ENCODE data around the gene PSMD8.

Gene PSMD8

GRCh38 chr19:38391911-38392464 is 17.6 kb downstream of the PSMD8 start:
- peaks cover 4% of the 10 kb centered on the region for H3K36me3 ChIP-seq (ENCODE audit: control insufficient read depth, insufficient read depth, low read length)
- H3K9me3 ChIP-seq (ENCODE audit: control insufficient read depth, insufficient read depth, low read length): no peaks in the 10 kb centered on the region
- no peak overlapping the region for H3K4me3 ChIP-seq (ENCODE audit: low read depth, low read length)
- no peak overlapping the region for H3K9ac ChIP-seq (ENCODE audit: low read depth, low read length)
- H3K27me3 ChIP-seq (ENCODE audit: control insufficient read depth, insufficient read depth, low read length): peaks cover 19% of the 10 kb centered on the region
- peaks cover 16% of the 10 kb centered on the region for H3K4me1 ChIP-seq (ENCODE audit: control insufficient read depth, insufficient read depth, low read length)

GRCh38 chr19:38392707-38393308 is 18.4 kb downstream of the PSMD8 start:
- H3K27me3 ChIP-seq (ENCODE audit: control insufficient read depth, insufficient read depth, low read length): peaks cover 28% of the 10 kb centered on the region
- peaks cover 16% of the 10 kb centered on the region for H3K4me1 ChIP-seq (ENCODE audit: control insufficient read depth, insufficient read depth, low read length)
- H3K4me3 ChIP-seq (ENCODE audit: low read depth, low read length): no peak overlapping the region
- no peak overlapping the region for H3K9ac ChIP-seq (ENCODE audit: low read depth, low read length)
- no peaks in the 10 kb centered on the region for H3K9me3 ChIP-seq (ENCODE audit: control insufficient read depth, insufficient read depth, low read length)
- H3K36me3 ChIP-seq (ENCODE audit: control insufficient read depth, insufficient read depth, low read length): peaks cover 4% of the 10 kb centered on the region

GRCh38 chr19:38394488-38394887 is 20.1 kb downstream of the PSMD8 start:
- H3K27me3 ChIP-seq (ENCODE audit: control insufficient read depth, insufficient read depth, low read length): peaks cover 39% of the 10 kb centered on the region
- peak overlapping the region; percentile 28 for H3K4me3 ChIP-seq (ENCODE audit: low read depth, low read length)
- peaks cover 16% of the 10 kb centered on the region for H3K4me1 ChIP-seq (ENCODE audit: control insufficient read depth, insufficient read depth, low read length)
- peaks cover 4% of the 10 kb centered on the region for H3K36me3 ChIP-seq (ENCODE audit: control insufficient read depth, insufficient read depth, low read length)
- no peaks in the 10 kb centered on the region for H3K9me3 ChIP-seq (ENCODE audit: control insufficient read depth, insufficient read depth, low read length)
- H3K9ac ChIP-seq (ENCODE audit: low read depth, low read length): no peak overlapping the region

GRCh38 chr19:38395381-38396114 is 21.2 kb downstream of the PSMD8 start:
- Histone ChIP-seq H3K4me1 (ENCODE audit: control insufficient read depth, insufficient read depth, low read length) (peaks cover 12% of the 10 kb centered on the region), H3K4me3 (ENCODE audit: low read depth, low read length) (peak overlapping the region; percentile 32), H3K9ac (ENCODE audit: low read depth, low read length) (peak overlapping the region; percentile 47), H3K36me3 (ENCODE audit: control insufficient read depth, insufficient read depth, low read length) (peaks cover 4% of the 10 kb centered on the region), H3K27me3 (ENCODE audit: control insufficient read depth, insufficient read depth, low read length) (peaks cover 50% of the 10 kb centered on the region), H3K9me3 (ENCODE audit: control insufficient read depth, insufficient read depth, low read length) (no peaks in the 10 kb centered on the region)

- Histone ChIP-seq H3K27me3 (ENCODE audit: control insufficient read depth, insufficient read depth, low read length) (peaks cover 61% of the 10 kb centered on the region), H3K4me1 (ENCODE audit: control insufficient read depth, insufficient read depth, low read length) (peaks cover 6% of the 10 kb centered on the region), H3K36me3 (ENCODE audit: control insufficient read depth, insufficient read depth, low read length) (no peaks in the 10 kb centered on the region), H3K9ac (ENCODE audit: low read depth, low read length) (no peak overlapping the region), H3K4me3 (ENCODE audit: low read depth, low read length) (no peak overlapping the region), H3K9me3 (ENCODE audit: control insufficient read depth, insufficient read depth, low read length) (no peaks in the 10 kb centered on the region)
Measured at GRCh38 chr19:38399081-38399480, 24.7 kb downstream of the PSMD8 start.

- no peaks in the 10 kb centered on the region for H3K9me3 ChIP-seq (ENCODE audit: control insufficient read depth, insufficient read depth, low read length)
- H3K4me1 ChIP-seq (ENCODE audit: control insufficient read depth, insufficient read depth, low read length): peaks cover 3% of the 10 kb centered on the region
- no peak overlapping the region for H3K4me3 ChIP-seq (ENCODE audit: low read depth, low read length)
- H3K9ac ChIP-seq (ENCODE audit: low read depth, low read length): no peak overlapping the region
- H3K36me3 ChIP-seq (ENCODE audit: control insufficient read depth, insufficient read depth, low read length): peaks cover 2% of the 10 kb centered on the region
- H3K27me3 ChIP-seq (ENCODE audit: control insufficient read depth, insufficient read depth, low read length): peaks cover 61% of the 10 kb centered on the region
Measured at GRCh38 chr19:38399537-38399936, 25.2 kb downstream of the PSMD8 start.

- Histone ChIP-seq H3K4me3 (ENCODE audit: low read depth, low read length) (no peak overlapping the region), H3K27me3 (ENCODE audit: control insufficient read depth, insufficient read depth, low read length) (peaks cover 56% of the 10 kb centered on the region), H3K9ac (ENCODE audit: low read depth, low read length) (no peak overlapping the region), H3K4me1 (ENCODE audit: control insufficient read depth, insufficient read depth, low read length) (no peaks in the 10 kb centered on the region), H3K9me3 (ENCODE audit: control insufficient read depth, insufficient read depth, low read length) (no peaks in the 10 kb centered on the region), H3K36me3 (ENCODE audit: control insufficient read depth, insufficient read depth, low read length) (peaks cover 5% of the 10 kb centered on the region)
Measured at GRCh38 chr19:38400361-38400760, 26.0 kb downstream of the PSMD8 start.

GRCh38 chr19:38401148-38401547 is 26.8 kb downstream of the PSMD8 start:
- H3K4me3 ChIP-seq (ENCODE audit: low read depth, low read length): no peak overlapping the region
- peaks cover 5% of the 10 kb centered on the region for H3K36me3 ChIP-seq (ENCODE audit: control insufficient read depth, insufficient read depth, low read length)
- no peak overlapping the region for H3K9ac ChIP-seq (ENCODE audit: low read depth, low read length)
- no peaks in the 10 kb centered on the region for H3K9me3 ChIP-seq (ENCODE audit: control insufficient read depth, insufficient read depth, low read length)
- H3K4me1 ChIP-seq (ENCODE audit: control insufficient read depth, insufficient read depth, low read length): no peaks in the 10 kb centered on the region
- peaks cover 53% of the 10 kb centered on the region for H3K27me3 ChIP-seq (ENCODE audit: control insufficient read depth, insufficient read depth, low read length)

- Histone ChIP-seq H3K4me3 (ENCODE audit: low read depth, low read length) (peak overlapping the region; percentile 37), H3K9me3 (ENCODE audit: control insufficient read depth, insufficient read depth, low read length) (no peaks in the 10 kb centered on the region), H3K4me1 (ENCODE audit: control insufficient read depth, insufficient read depth, low read length) (no peaks in the 10 kb centered on the region), H3K9ac (ENCODE audit: low read depth, low read length) (no peak overlapping the region), H3K36me3 (ENCODE audit: control insufficient read depth, insufficient read depth, low read length) (peaks cover 10% of the 10 kb centered on the region), H3K27me3 (ENCODE audit: control insufficient read depth, insufficient read depth, low read length) (peaks cover 39% of the 10 kb centered on the region)
Measured at GRCh38 chr19:38402623-38402966, 28.2 kb downstream of the PSMD8 start.

GRCh38 chr19:38402967-38403674 is 28.8 kb downstream of the PSMD8 start, which contains the start of gene FAM98C:
FAM98C (plus strand) TSS chr19:38403093; CDS start chr19:38403154, 61 bp downstream.
- no peaks in the 10 kb centered on the region for H3K9me3 ChIP-seq (ENCODE audit: control insufficient read depth, insufficient read depth, low read length)
- H3K4me1 ChIP-seq (ENCODE audit: control insufficient read depth, insufficient read depth, low read length): no peaks in the 10 kb centered on the region
- H3K4me3 ChIP-seq (ENCODE audit: low read depth, low read length): peak within 1 kb of the TSS; percentile 65
- peaks cover 10% of the 10 kb centered on the region for H3K36me3 ChIP-seq (ENCODE audit: control insufficient read depth, insufficient read depth, low read length)
- H3K9ac ChIP-seq (ENCODE audit: low read depth, low read length): peak within 1 kb of the TSS; percentile 47
- peaks cover 34% of the 10 kb centered on the region for H3K27me3 ChIP-seq (ENCODE audit: control insufficient read depth, insufficient read depth, low read length)

- peaks cover 21% of the 10 kb centered on the region for H3K27me3 ChIP-seq (ENCODE audit: control insufficient read depth, insufficient read depth, low read length)
- no peak overlapping the region for H3K4me3 ChIP-seq (ENCODE audit: low read depth, low read length)
- no peaks in the 10 kb centered on the region for H3K4me1 ChIP-seq (ENCODE audit: control insufficient read depth, insufficient read depth, low read length)
- no peak overlapping the region for H3K9ac ChIP-seq (ENCODE audit: low read depth, low read length)
- no peaks in the 10 kb centered on the region for H3K9me3 ChIP-seq (ENCODE audit: control insufficient read depth, insufficient read depth, low read length)
- H3K36me3 ChIP-seq (ENCODE audit: control insufficient read depth, insufficient read depth, low read length): peaks cover 10% of the 10 kb centered on the region
Measured at GRCh38 chr19:38404858-38405257, 30.5 kb downstream of the PSMD8 start.

Data from iPS-15b (cell line).